Spleen (tissue), 11 donors: ENCODE measurements around the gene CPA4. TPM values are rescaled to one million over a fixed set of nuclear protein-coding genes. Genes with fewer than 3 reads are reported as not detected.

ENCODE experiments used
- DNase-seq: peaks from one replicate; pipeline ENCODE4 v3.0.0-alpha.2; 2020
- H3K27ac ChIP-seq, 8 donors: fragments of 200-600 bp; sonication (generic) in 7 of 8; 1 replicate in 4 of 8; 2 replicates in 4 of 8; pipeline versions ENCODE4 v1.5.0 to v1.8.0; 2016 to 2021; ENCODE audit warnings: inconsistent platforms in 4 of 8, mild to moderate bottlenecking in 4 of 8, moderate library complexity in 1 of 8
- H3K27me3 ChIP-seq, 7 donors: fragments of 200-600 bp; sonication (generic) in 6 of 7; replicated peaks in 1 of 7; 1 replicate in 4 of 7; 2 replicates in 3 of 7; pipeline versions ENCODE4 v1.5.0 to v1.8.0; 2016 to 2021; ENCODE audit warnings: inconsistent platforms in 3 of 7, mild to moderate bottlenecking in 1 of 7
- H3K36me3 ChIP-seq, 6 donors: fragments of 200-600 bp; sonication (generic) in 5 of 6; 1 replicate in 4 of 6; 2 replicates in 2 of 6; pipeline versions ENCODE4 v1.5.0 to v1.8.0; 2016 to 2021; ENCODE audit warnings: inconsistent platforms in 2 of 6
- H3K4me1 ChIP-seq, 6 donors: fragments of 200-600 bp; sonication (generic) in 5 of 6; 1 replicate in 3 of 6; 2 replicates in 3 of 6; pipeline versions ENCODE4 v1.5.0 to v1.8.0; 2016 to 2021; ENCODE audit warnings: inconsistent platforms in 3 of 6
- H3K4me3 ChIP-seq, 8 donors: fragments of 200-600 bp; sonication (generic) in 7 of 8; 1 replicate in 4 of 8; 2 replicates in 4 of 8; pipeline versions ENCODE4 v1.5.0 to v1.8.0; 2016 to 2021; ENCODE audit warnings: inconsistent platforms in 4 of 8, mild to moderate bottlenecking in 4 of 8, moderate library complexity in 2 of 8
- H3K9me3 ChIP-seq, 8 donors: fragments of 200-600 bp; sonication (generic) in 7 of 8; 1 replicate in 4 of 8; 2 replicates in 4 of 8; pipeline versions ENCODE4 v1.5.0 to v1.8.0; 2016 to 2021; ENCODE audit warnings: inconsistent platforms in 4 of 8
- CTCF ChIP-seq, 11 experiments: fragments of 200-600 bp in 7 of 11; fragments of 450-650 bp in 4 of 11; sonication (generic) in 4 of 11; IDR thresholded peaks in 8 of 11; conservative IDR thresholded peaks in 3 of 11; 1 replicate in 7 of 11; 2 replicates in 4 of 11; pipeline versions ENCODE4 v1.4.0 to v1.8.0; 2016 to 2021; ENCODE audit warnings: antibody characterized with exemption in 11 of 11, inconsistent platforms in 4 of 11, mild to moderate bottlenecking in 1 of 11
- POLR2A ChIP-seq, 3 donors: fragments of 450-650 bp; IDR thresholded peaks; one replicate each; pipeline ENCODE4 v1.5.1; 2017; ENCODE audit warnings: antibody characterized with exemption in 3 of 3, mild to moderate bottlenecking in 1 of 3
- POLR2AphosphoS5 ChIP-seq, 3 donors: sonication (generic); formaldehyde crosslinking; IDR thresholded peaks; one replicate each; pipeline ENCODE4 v1.5.1; 2017; ENCODE audit warnings: antibody characterized with exemption in 3 of 3
- WGBS, 5 donors: extraction: QIAGEN DNeasy Blood & Tissue Kit in 3 of 5; methylation state at CpG; one replicate each; pipeline versions ENCODE4 v1.1.5 to v1.1.7; 2013 to 2018; 5-methylcytosine and 5-hydroxymethylcytosine counted together
- intact Hi-C: fragments of 100-400 bp; cut with DNase I; formaldehyde crosslinking; loops from one replicate; pipeline ENCODE4 v1.15.0; 2023; ENCODE audit warnings: low total_unique reads
- polyA plus RNA-seq, 3 donors: library from polyadenylated mRNA; stranded (reverse); fragments of 200-250 nt; gene quantifications; one replicate each; pipeline ENCODE4 v1.2.1, GENCODE V29; 2013
- total RNA-seq, 7 donors: library from RNA; depleted of rRNA in 3 of 7; stranded (reverse); fragments of >200 nt in 3 of 7; fragmentation: NEBNext Ultra II Directional in 4 of 7; extraction: Animal tissue kit (Norgen Biotek cat#: 25700) in 4 of 7; gene quantifications; one replicate each; pipeline versions ENCODE4 v1.1.0 to v1.2.1, GENCODE V29; 2016 to 2021
- donor health status: healthy with polysubstance abuse.
- donor health status: DM: no; HTN: no; CAD: no; lungs with moderate emphysema.
- donor health status: DM: no; HTN: no; CAD: no.
- donor health status: Bipolar disorder and iron deficiency.
- donor health status: healthy.
- donor health status: DM: no; HTN: no; CAD: no.
- donor health status: DM: yes; HTN: yes; CAD: no.

CPA4 gene
- total and polyA plus RNA-seq, 10 donors, result 0.15 to 3.3 (median 0.78) TPM

GRCh38 chr7:130356121-130356875 lies 63.3 kb downstream of the CPA4 start:
- DNase-seq, result no peak
- no peaks in the 10 kb centered on the region for H3K27me3 ChIP-seq
- H3K36me3 ChIP-seq, result no peaks in the 10 kb centered on the region
- TF ChIP-seq POLR2A (IDR thresholded peaks at IDR 0.05) (no peak), CTCF (IDR thresholded peaks at IDR 0.05 in 8 of 11, conservative IDR thresholded peaks at IDR 0.05 in 3 of 11) (no peak), POLR2AphosphoS5 (IDR thresholded peaks at IDR 0.05) (peak in 1 of 3 donors; percentile 53)
- peaks cover 0 to 24% (median 15%) of the 10 kb centered on the region in 8 donors for H3K9me3 ChIP-seq
- 57 to 70% (median 64%) methylated on average over 9 of the region's 9 CpGs for WGBS, 5 donors
- intact Hi-C loops, result no loop called here
- H3K27ac ChIP-seq, result peak overlapping the region; percentile 36 to 67 (median 55)
- H3K4me3 ChIP-seq, result no peak overlapping the region
- H3K4me1 ChIP-seq, result peaks cover 0 to 25% (median 8%) of the 10 kb centered on the region in 6 donors

GRCh38 chr7:130356876-130357611 lies 64.1 kb downstream of the CPA4 start:
- Histone ChIP-seq H3K9me3 (peaks cover 0 to 24% (median 15%) of the 10 kb centered on the region in 8 donors), H3K27ac (peak overlapping the region; percentile 36 to 67 (median 55)), H3K27me3 (no peaks in the 10 kb centered on the region), H3K4me1 (peaks cover 0 to 18% (median 4%) of the 10 kb centered on the region in 6 donors), H3K4me3 (no peak overlapping the region), H3K36me3 (no peaks in the 10 kb centered on the region)
- intact Hi-C loops, result no loop called here
- DNase-seq, result no peak
- TF ChIP-seq POLR2AphosphoS5 (IDR thresholded peaks at IDR 0.05), result no peak
- TF ChIP-seq POLR2A (IDR thresholded peaks at IDR 0.05), result no peak
- TF ChIP-seq CTCF (IDR thresholded peaks at IDR 0.05 in 8 of 11, conservative IDR thresholded peaks at IDR 0.05 in 3 of 11), result no peak
- 72 to 86% (median 82%) methylated on average over 16 of the region's 16 CpGs for WGBS, 5 donors

GRCh38 chr7:130358471-130358870 lies 65.5 kb downstream of the CPA4 start:
- H3K36me3 ChIP-seq, result no peaks in the 10 kb centered on the region

GRCh38 chr7:130359276-130359857 lies 66.4 kb downstream of the CPA4 start:
- TF ChIP-seq POLR2A (IDR thresholded peaks at IDR 0.05) (no peak), CTCF (IDR thresholded peaks at IDR 0.05 in 8 of 11, conservative IDR thresholded peaks at IDR 0.05 in 3 of 11) (no peak), POLR2AphosphoS5 (IDR thresholded peaks at IDR 0.05) (no peak)
- Histone ChIP-seq H3K36me3 (no peaks in the 10 kb centered on the region), H3K4me1 (peaks cover 0 to 8% (median 0%) of the 10 kb centered on the region in 6 donors), H3K9me3 (peaks cover 0 to 24% (median 15%) of the 10 kb centered on the region in 8 donors), H3K4me3 (no peak overlapping the region), H3K27ac (no peak overlapping the region), H3K27me3 (no peaks in the 10 kb centered on the region)
- WGBS, 5 donors, result 80 to 94% (median 89%) methylated on average over 1 to 5 of the region's 5 CpGs
- no peak for DNase-seq
- intact Hi-C loops, result no loop called here

More at GRCh38 chr7:130358471-130358870, 65.5 kb downstream of the CPA4 start:
- DNase-seq, result no peak
- Histone ChIP-seq H3K9me3 (peaks cover 0 to 24% (median 15%) of the 10 kb centered on the region in 8 donors), H3K4me1 (peaks cover 0 to 8% (median 0%) of the 10 kb centered on the region in 6 donors), H3K4me3 (no peak overlapping the region), H3K27ac (no peak overlapping the region), H3K27me3 (no peaks in the 10 kb centered on the region)
- 88 to 98% (median 94%) methylated on average over 4 of the region's 4 CpGs for WGBS, 5 donors
- no peak for TF ChIP-seq POLR2AphosphoS5 (IDR thresholded peaks at IDR 0.05)
- intact Hi-C loops, result no loop called here
